ENCODE data around the gene TNFAIP8.

DNA sequence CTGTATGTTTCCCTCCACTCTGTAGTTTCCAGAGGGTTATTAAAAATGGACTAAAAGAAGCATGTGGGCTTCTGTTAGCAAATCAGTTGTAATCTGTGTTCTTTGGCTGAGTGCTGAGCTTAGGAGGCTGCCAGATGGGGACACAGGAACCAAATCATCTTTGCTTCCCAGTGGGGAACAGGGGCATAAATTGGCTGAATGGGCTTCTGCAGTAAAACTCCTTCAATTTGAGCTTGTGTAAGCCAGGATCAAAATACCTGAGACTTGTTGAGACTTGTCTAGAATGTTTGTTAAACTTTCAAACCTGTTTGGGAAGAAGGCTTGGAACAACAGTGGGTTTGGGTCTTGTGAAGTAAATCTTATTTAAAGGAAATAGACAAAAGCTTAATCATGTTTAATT is 32.2 kb upstream of the TNFAIP8 start:
- TF ChIP-seq EZH2phosphoT487 (IDR thresholded peaks at IDR 0.05; ENCODE audit: insufficient read depth, low read depth) (no peak), EZH2 (IDR thresholded peaks at IDR 0.05; ENCODE audit: insufficient read depth, poor library complexity, severe bottlenecking) (no peak)
